ENCODE data around the gene CDH22.

Gene CDH22

GRCh38 chr20:46154305-46154704 is 154.0 kb downstream of the CDH22 start:
- no peak for TF ChIP-seq CTCF (conservative IDR thresholded peaks at IDR 0.05)
- no peak overlapping the region for H3K27ac ChIP-seq

DNA sequence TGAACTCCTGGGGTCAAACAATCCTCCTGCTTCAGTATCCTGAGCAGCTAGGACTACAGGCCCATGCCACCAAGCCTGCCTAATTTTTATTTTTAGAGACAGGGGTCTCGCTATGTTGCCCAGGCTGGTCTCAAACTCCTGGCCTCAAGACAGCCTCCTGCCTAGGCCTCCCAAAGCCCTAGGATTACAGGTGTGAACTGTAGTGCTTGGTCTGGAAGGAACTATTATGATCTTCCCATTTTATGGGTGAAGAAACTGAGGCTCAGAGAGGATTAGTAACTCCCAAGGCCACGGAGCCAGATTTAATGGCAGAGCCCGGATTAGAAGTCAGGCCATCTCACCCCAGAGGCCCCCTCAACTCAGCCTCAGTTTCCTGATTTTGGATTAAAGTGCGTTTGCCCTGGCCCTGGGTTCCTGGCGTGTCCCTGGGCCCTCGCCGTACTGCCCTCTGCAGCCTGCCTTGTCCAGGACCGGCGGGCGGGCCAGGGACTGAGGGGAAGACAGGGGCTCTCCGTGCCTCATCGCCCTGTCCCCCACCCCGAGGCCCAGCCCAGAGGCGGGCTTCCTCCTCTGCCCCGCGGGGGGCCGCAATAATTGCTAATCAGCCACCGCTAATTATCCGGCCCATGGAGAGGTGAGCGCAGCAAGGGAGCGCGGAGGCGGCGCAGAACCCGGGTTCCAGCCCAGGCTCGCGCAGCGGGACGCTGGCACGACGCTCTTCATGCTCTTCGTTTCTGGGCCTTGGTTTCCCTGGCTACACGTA is 155.3 kb downstream of the CDH22 start:
- no peak for TF ChIP-seq CTCF (conservative IDR thresholded peaks at IDR 0.05)
- H3K27ac ChIP-seq = no peak overlapping the region

- peak; percentile 58 for TF ChIP-seq CTCF (conservative IDR thresholded peaks at IDR 0.05)
- H3K27ac ChIP-seq = no peak overlapping the region
Measured at GRCh38 chr20:46151936-46152335, 156.4 kb downstream of the CDH22 start.

- H3K27ac ChIP-seq = no peak overlapping the region
- TF ChIP-seq CTCF (conservative IDR thresholded peaks at IDR 0.05) = no peak
Measured at GRCh38 chr20:46150943-46151342, 157.4 kb downstream of the CDH22 start.

GRCh38 chr20:46148313-46149208 is 159.7 kb downstream of the CDH22 start:
- TF ChIP-seq CTCF (conservative IDR thresholded peaks at IDR 0.05) = no peak
- H3K27ac ChIP-seq = no peak overlapping the region

DNA sequence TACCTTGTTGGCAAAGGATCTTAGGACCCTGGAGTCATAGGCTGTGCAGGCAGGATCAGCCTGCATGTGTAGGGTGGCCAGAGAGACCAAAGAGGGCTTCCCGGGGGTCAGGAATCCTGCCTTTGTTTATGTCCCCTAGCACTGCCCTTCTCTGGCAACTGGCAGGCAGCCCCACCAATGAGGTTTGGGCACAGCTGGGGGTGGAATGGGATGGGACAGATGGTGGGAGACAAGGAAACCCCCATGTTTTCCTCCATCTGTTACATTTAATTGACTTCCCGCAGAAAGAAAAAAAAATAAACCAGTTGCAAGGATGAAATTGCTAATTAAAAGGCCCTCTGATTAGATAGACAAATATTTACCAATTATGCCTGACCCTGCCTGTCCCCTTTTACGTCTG is 162.6 kb downstream of the CDH22 start:
- H3K27ac ChIP-seq = no peak overlapping the region
- no peak for TF ChIP-seq CTCF (conservative IDR thresholded peaks at IDR 0.05)

DNA sequence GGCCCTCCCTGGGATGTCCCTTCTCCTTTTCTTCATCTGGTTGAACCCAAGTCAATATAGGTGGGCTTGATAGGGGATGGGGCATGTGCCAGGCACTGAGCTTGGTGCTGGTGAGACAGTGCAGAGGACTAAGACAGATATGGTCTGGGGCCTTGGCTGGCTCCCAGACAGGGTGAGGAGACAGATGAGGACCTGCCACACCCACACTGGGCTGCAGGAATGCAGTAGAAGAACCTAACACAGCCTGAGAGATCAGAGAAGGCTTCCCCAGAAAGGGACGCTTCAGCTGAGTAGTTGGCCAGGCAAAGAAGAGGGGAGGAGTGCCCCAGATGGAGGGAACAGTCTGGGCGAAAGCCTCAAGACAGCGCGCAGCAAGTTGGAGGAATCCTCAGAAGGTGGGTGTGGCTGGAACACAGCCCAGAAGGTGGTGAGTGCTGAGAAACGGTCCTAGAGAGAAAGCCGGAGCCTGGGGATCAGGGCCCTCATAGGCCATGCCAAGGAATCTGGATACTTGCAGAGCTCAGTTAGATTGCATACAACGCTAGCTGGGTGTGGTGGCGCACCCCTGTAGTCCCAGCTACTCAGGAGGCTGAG is 163.8 kb downstream of the CDH22 start:
- H3K27ac ChIP-seq = no peak overlapping the region
- TF ChIP-seq CTCF (conservative IDR thresholded peaks at IDR 0.05) = no peak

Data from VCaP (cell line).